HG03439 (cell line): ENCODE measurements around the gene CREBBP.

ENCODE experiments used
- ATAC-seq: cut with Tn5 transposase; IDR thresholded peaks from one replicate; pipeline ENCODE4 v1.9.1; 2021; ENCODE audit warnings: mild to moderate bottlenecking, moderate library complexity; ENCODE audit not compliant: unreplicated experiment

CREBBP gene

DNA sequence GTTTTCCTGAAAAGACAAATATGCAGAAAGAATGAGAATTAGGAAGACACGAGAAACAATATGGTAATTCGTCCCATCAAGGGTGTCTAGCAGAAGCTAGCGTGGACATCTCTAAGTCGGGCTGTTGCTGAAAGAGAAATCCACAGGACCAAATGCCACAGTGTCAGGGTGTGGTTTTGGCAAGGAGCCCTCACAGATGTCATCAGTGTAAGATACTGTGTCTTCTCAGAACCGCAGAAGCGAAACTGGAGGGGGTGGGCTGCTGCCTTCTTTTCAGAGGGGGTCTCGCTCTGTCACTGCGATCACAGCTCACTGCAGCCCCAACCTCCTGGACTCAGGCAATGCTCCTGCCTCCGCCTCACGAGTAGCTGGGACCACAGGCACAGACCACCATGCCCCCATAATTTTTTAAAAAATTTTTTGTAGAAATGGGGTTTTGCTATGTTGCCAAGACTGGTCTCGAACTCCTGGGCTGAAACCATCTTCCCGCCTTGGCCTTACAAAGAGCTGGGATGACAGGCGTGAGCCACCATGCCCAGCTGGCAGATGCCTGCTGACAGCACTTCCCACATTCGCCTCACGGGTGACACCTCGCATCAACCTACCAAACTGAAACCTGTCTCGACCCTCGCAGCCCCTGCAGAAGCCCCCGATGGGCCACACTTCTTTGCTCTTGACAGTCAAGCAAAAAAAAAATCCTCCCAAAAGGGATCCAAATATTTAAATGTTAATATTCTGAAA lies 189.4 kb downstream of the CREBBP start:
- no peak for ATAC-seq

DNA sequence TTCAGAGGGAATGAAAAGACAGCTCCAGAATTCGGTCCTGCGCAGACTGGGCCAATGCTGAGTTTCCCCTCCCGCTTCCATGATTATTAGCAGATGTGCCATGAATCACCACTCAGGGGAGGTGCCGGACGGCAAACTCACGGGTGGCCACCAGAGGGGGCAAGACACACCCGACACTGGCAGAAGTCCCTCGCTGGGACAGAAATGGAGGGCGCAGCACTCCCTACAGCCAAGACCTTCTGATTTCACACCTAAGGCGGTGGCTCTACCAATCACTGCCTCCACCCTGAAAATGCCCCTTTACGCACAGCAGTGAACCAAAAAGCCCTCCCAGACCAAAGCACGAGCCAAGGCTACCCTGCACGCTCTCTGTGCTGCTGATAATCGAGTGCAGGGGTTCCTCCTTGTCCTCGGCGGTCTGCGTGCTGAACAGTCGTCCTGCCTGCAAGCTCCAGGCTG lies 190.0 kb downstream of the CREBBP start:
- peak; percentile 71 for ATAC-seq

DNA sequence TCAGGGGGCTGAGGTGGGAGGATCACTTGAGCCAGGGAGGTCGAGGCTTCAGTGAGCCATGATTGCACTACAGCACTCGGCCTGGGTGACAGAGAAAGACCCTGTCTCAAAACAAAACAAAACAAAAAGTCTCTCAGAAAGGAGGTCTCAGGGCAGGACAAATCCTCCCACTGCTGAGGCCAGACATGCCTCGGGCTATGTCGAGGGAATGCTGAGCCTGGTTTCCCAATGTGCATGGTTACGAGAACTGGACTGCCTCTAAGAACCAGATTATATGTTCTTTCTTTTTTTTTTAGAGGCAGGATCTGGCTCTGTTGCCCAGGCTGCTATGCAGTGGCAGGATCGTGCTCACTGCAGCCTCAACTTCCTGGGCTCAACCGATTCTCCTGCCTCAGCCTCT lies 190.8 kb downstream of the CREBBP start:
- no peak for ATAC-seq

DNA sequence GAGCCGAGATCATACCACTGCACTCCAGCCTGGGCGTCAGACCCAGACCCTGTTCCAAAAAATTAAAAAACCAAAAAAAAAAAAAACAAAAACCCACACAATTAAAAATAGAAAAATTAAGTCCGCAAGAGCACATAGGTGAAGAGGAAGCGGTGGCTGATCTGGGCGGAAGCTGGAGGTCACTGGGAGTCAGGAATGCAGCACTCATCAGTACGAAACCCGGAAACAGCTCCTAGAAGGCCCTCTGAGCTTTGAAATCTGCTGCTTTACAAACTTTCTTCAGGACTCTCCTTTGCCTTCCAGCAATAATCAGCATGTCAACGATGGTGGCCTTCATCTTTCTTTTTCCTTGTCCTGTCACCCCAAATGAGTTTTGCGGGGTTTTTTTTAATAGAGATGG lies 192.7 kb downstream of the CREBBP start:
- no peak for ATAC-seq

DNA sequence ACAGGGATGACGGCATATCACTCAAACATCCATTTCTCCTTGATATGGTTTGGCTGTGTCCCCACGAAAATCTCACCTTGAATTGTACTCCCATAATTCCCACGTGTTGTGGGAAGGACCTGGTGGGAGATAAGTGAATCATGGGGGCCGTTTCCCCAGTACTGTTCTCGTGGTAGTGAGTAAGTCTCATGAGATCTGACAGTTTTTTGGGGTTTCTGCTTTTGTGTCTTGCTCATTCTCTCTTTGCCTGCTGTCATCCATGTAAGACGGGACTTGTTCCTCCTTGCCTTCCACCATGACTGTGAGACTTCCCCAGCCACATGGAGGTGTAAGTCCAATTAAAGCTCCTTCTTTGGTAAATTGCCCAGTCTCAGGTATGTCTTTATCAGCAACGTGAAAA lies 193.5 kb downstream of the CREBBP start:
- ATAC-seq: no peak

DNA sequence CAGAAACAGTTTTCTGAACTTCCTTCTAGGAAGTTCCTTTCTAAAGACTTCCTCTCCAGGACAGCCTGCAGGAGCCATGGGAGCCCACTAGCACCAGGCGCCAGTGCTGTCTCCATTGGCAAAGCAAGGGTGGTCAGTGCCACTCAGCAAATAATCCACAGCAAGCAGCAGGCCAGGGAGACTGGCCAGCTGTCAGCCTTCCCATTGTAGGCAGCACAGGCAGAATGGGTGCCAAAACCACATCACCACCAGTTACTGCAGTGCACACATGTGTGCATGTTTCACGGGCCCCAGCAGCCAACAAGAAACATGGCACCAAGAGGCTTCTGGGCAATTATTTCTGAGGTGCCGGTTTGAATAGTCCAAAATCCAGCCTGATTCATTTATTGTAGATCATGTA lies 199.3 kb downstream of the CREBBP start:
- no peak for ATAC-seq

DNA sequence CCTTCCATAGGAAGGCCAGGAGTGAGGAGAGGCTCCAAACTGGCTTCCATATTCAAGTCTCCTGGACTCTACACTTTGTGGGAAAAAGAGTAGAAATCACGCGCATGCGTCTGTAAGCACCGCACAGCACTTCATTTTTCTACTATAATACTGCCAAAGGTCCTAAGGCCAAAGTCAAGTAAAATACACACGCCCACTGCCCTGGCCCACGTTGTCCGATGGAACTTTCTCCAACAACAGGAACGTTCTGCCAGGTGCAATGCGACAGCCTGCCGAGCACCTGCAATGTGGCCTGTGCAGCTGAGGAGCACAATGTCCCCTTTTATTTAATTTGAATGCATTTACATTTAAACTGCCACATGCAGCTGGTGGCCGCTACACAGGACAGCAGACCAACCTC lies 202.5 kb downstream of the CREBBP start:
- no peak for ATAC-seq

DNA sequence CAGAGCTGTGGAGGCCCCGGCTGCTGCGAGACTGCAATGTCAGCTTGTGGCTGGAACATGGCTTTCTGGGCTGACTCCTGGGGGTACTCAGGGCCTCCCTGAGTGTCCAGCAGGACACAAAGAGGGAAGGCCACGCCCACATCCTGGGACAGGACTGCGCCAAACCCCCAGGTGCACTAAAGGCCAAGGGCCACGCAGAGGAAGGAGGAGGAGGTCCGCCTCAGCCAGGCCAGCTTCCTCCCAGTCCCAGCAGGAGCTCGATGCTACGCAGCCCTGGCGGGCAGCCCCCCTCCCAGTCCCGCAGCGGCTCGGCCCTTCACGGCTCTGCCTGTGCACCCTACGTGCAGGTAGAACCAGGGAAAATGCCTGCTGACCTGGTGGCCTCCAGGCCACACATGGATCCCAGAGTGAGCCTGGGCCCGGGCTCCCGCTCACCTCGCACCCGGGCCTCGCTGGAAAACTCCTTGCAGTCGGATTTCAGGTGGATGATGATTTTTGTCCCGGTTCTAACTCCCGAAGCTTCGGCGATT lies 204.8 kb downstream of the CREBBP start:
- ATAC-seq: no peak
